Stimulated activated CD8-positive, alpha-beta memory T cell treated with anti-CD3 and anti-CD28 coated beads, Interleukin-4, amount 100 ng/mL, for 24 hours (primary cell): ENCODE data around the gene PIK3R3.

Source experiments
- DNase-seq: peaks from one replicate; pipeline ENCODE4 v3.0.0-alpha.2; 2020; ENCODE audit warnings: low read depth

PIK3R3 gene

GRCh38 chr1:46026531-46026930 is 105.9 kb downstream of the PIK3R3 start:
- no peak for DNase-seq

GRCh38 chr1:46021046-46021996 is 111.1 kb downstream of the PIK3R3 start:
- DNase-seq, result no peak

- no peak for DNase-seq
These were observed 112.4 kb downstream of the PIK3R3 start for GRCh38 chr1:46020010-46020409.

GRCh38 chr1:46019348-46019747 is 113.1 kb downstream of the PIK3R3 start:
- DNase-seq, result no peak

- DNase-seq, result no peak
These were observed 114.4 kb downstream of the PIK3R3 start for GRCh38 chr1:46017876-46018503.

- DNase-seq, result no peak
These were observed 118.8 kb downstream of the PIK3R3 start for GRCh38 chr1:46013581-46013980.

- no peak for DNase-seq
These were observed 120.2 kb downstream of the PIK3R3 start for GRCh38 chr1:46012236-46012635.

GRCh38 chr1:46011121-46011695 is 121.2 kb downstream of the PIK3R3 start:
- no peak for DNase-seq

- DNase-seq, result no peak
These were observed 121.8 kb downstream of the PIK3R3 start for GRCh38 chr1:46010611-46011010.

GRCh38 chr1:46008585-46008984 is 123.8 kb downstream of the PIK3R3 start:
- DNase-seq, result no peak

GRCh38 chr1:46005594-46005993 is 126.8 kb downstream of the PIK3R3 start:
- DNase-seq, result no peak

GRCh38 chr1:46004492-46004891 is 127.9 kb downstream of the PIK3R3 start:
- no peak for DNase-seq

- DNase-seq, result no peak
These were observed 129.1 kb downstream of the PIK3R3 start for GRCh38 chr1:46003315-46003714.

- no peak for DNase-seq
These were observed 129.8 kb downstream of the PIK3R3 start for GRCh38 chr1:46002551-46003150.

- DNase-seq, result no peak
These were observed 131.2 kb downstream of the PIK3R3 start for GRCh38 chr1:46001081-46001785.

- DNase-seq, result no peak
These were observed 132.9 kb downstream of the PIK3R3 start for GRCh38 chr1:45999507-45999906.

GRCh38 chr1:45998020-45998617 is 134.3 kb downstream of the PIK3R3 start:
- DNase-seq, result no peak

- DNase-seq, result no peak
These were observed 137.1 kb downstream of the PIK3R3 start for GRCh38 chr1:45995298-45995697.

- DNase-seq, result no peak
These were observed 138.0 kb downstream of the PIK3R3 start for GRCh38 chr1:45994423-45994822.
